Adrenal gland (tissue), 12 donors: ENCODE data around the gene EIF4G3. TPM values are rescaled to one million over a fixed set of nuclear protein-coding genes. Genes with fewer than 3 reads are reported as not detected.
"Not testable (repeated sequence)": the region's sequence is repeated elsewhere in the genome, so short reads cannot be mapped to it uniquely, and the experiment has no call there.

Source experiments
- DNase-seq, 7 donors: peaks; one replicate each; pipeline ENCODE4 v3.0.0-alpha.2; 2019 to 2020
- H3K27ac ChIP-seq, 5 donors: fragments of 200-600 bp; sonication (generic) in 4 of 5; 1 replicate in 3 of 5; 2 replicates in 2 of 5; pipeline versions ENCODE4 v1.5.1 to v1.8.0; 2016 to 2020; ENCODE audit warnings: mild to moderate bottlenecking in 1 of 5
- H3K27me3 ChIP-seq: fragments of 200-600 bp; 2 replicates; pipeline ENCODE4 v1.8.0; 2021
- H3K36me3 ChIP-seq, 2 donors: fragments of 200-600 bp; replicated peaks in 1 of 2; 1 replicate in 1 of 2; 2 replicates in 1 of 2; pipeline versions ENCODE4 v1.5.1 to v1.8.0; 2018 to 2022
- H3K4me1 ChIP-seq, 2 donors: fragments of 200-600 bp; replicated peaks in 1 of 2; 1 replicate in 1 of 2; 2 replicates in 1 of 2; pipeline versions ENCODE4 v1.5.1 to v1.8.0; 2018 to 2021
- H3K4me3 ChIP-seq, 4 donors: fragments of 200-600 bp; sonication (generic) in 3 of 4; one replicate each; pipeline ENCODE4 v1.5.1; 2016 to 2018
- H3K9me3 ChIP-seq, 3 donors: fragments of 200-600 bp; sonication (generic) in 1 of 3; replicated peaks in 1 of 3; 1 replicate in 2 of 3; 2 replicates in 1 of 3; pipeline versions ENCODE4 v1.5.1 to v1.8.0; 2016 to 2021
- CTCF ChIP-seq, 6 experiments: fragments of 450-650 bp in 4 of 6; fragments of 200-600 bp in 2 of 6; sonication (generic) in 1 of 6; IDR thresholded peaks; 1 replicate in 5 of 6; 2 replicates in 1 of 6; pipeline versions ENCODE4 v1.5.1 to v1.8.0; 2016 to 2021; ENCODE audit warnings: antibody characterized with exemption in 6 of 6, mild to moderate bottlenecking in 2 of 6, moderate library complexity in 1 of 6
- POLR2A ChIP-seq, 2 donors: fragments of 450-650 bp; IDR thresholded peaks; one replicate each; pipeline ENCODE4 v1.6.1; 2017; ENCODE audit warnings: antibody characterized with exemption in 2 of 2, mild to moderate bottlenecking in 2 of 2, moderate library complexity in 1 of 2
- WGBS, 4 donors: extraction: QIAGEN DNeasy Blood & Tissue Kit in 2 of 4; methylation state at CpG; one replicate each; pipeline versions ENCODE4 v1.1.5 to v1.1.7; 2013 to 2017; 5-methylcytosine and 5-hydroxymethylcytosine counted together
- intact Hi-C, 2 donors: fragments of 100-400 bp; cut with DNase I; formaldehyde crosslinking; loops; one replicate each; pipeline versions ENCODE4 v1.14.1 to v1.15.0; 2022 to 2023
- polyA plus RNA-seq, 3 donors: library from polyadenylated mRNA; stranded (reverse); fragments of 200-250 nt in 2 of 3; fragments of 350-450 nt in 1 of 3; fragmentation: Illumina TruSeq in 1 of 3; extraction: RNeasy Lipid Tissue Mini Kit (QIAGEN cat#74804) in 1 of 3; gene quantifications; one replicate each; pipeline ENCODE4 v1.2.3, GENCODE V29; 2013 to 2014
- total RNA-seq, 9 donors: library from RNA; depleted of rRNA in 4 of 9; stranded (reverse); fragments of >200 nt in 4 of 9; fragments of 120-200 nt in 1 of 9; fragmentation: NEBNext Ultra II Directional in 1 of 9; extraction: Animal tissue kit (Norgen Biotek cat#: 25700) in 1 of 9; gene quantifications; one replicate each; pipeline versions ENCODE4 v1.1.0 to v1.2.4, GENCODE V29; 2013 to 2023
- donor health status: healthy with polysubstance abuse.
- donor health status: Bipolar disorder and iron deficiency.
- donor health status: DM: yes; HTN: yes; CAD: no.
- donor health status: DM: no; HTN: no; CAD: no.
- donor health status: DM: no; HTN: no; CAD: no.
- donor health status: DM: yes; HTN: yes; CAD: no.

The EIF4G3 gene
- total and polyA plus RNA-seq, 12 donors, result 30.7 to 58.7 (median 51.6) TPM

- DNase-seq, result no peak
- Histone ChIP-seq H3K9me3 (no peaks in the 10 kb centered on the region), H3K27me3 (no peaks in the 10 kb centered on the region), H3K4me3 (no peak overlapping the region), H3K36me3 (peaks cover 0 to 3% of the 10 kb centered on the region in 2 donors), H3K27ac (no peak overlapping the region), H3K4me1 (peaks cover 0 to 21% of the 10 kb centered on the region in 2 donors)
- intact Hi-C loops, result no loop called here
- 95 to 100% (median 99%) methylated on average over 4 of the region's 4 CpGs for WGBS, 4 donors
- TF ChIP-seq POLR2A (IDR thresholded peaks at IDR 0.05), result no peak
- TF ChIP-seq CTCF (IDR thresholded peaks at IDR 0.05), result no peak
These were observed 33.6 kb downstream of the EIF4G3 start for GRCh38 chr1:21143138-21143537.

DNA sequence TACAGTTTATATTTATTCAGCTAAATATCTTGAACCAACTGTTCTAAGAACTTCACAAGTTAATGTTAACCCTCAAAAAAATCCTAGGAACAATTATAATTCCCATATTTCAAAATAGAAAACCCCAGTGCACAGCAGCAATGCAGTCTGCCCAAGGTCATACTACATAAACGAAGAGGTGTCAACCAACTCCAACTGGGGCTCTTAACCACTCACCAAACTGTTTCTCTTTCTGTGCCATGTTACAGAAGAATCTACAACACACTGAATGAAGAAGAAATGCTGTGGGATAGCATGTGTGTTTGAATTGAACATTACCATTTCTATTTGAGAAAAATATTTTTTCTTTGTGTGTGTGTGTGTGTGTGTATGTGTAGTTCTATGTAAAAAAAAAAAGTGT lies 35.7 kb downstream of the EIF4G3 start:
- intact Hi-C loops, result no loop called here
- WGBS, 4 donors, result 21 to 65% (median 41%) methylated on average over 1 of the region's 1 CpG
- Histone ChIP-seq H3K4me3 (no peak overlapping the region), H3K9me3 (no peaks in the 10 kb centered on the region), H3K27ac (no peak overlapping the region), H3K4me1 (peaks cover 0 to 21% of the 10 kb centered on the region in 2 donors), H3K36me3 (peaks cover 0 to 4% of the 10 kb centered on the region in 2 donors), H3K27me3 (no peaks in the 10 kb centered on the region)
- no peak for TF ChIP-seq POLR2A (IDR thresholded peaks at IDR 0.05)
- no peak for TF ChIP-seq CTCF (IDR thresholded peaks at IDR 0.05)
- no peak for DNase-seq

DNA sequence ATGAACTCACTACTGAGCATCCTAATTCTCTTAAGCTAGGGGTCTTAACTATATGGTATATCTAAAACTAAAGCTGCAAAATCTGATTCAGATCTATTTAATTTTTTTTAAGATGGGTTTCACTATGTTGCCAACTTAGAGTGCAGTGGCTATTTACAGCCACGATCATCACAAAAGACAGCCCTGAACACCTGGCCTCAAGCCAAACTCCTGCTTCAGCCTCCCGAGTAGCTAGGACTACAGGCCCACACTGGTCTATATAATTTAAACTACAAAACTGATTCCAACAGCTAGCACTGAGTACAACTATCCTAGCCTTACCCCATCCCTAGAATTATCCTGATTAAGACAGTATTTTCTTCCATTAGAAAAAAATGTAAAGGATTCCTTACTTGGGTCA lies 37.1 kb downstream of the EIF4G3 start:
- intact Hi-C loops, result no loop called here
- Histone ChIP-seq H3K36me3 (peaks cover 0 to 4% of the 10 kb centered on the region in 2 donors), H3K27me3 (no peaks in the 10 kb centered on the region), H3K4me1 (peaks cover 0 to 21% of the 10 kb centered on the region in 2 donors), H3K4me3 (no peak overlapping the region), H3K27ac (no peak overlapping the region), H3K9me3 (no peaks in the 10 kb centered on the region)
- WGBS, 4 donors, result 12 to 24% (median 17%) methylated on average over 2 of the region's 2 CpGs
- no peak for TF ChIP-seq CTCF (IDR thresholded peaks at IDR 0.05)
- no peak for TF ChIP-seq POLR2A (IDR thresholded peaks at IDR 0.05)
- DNase-seq, result peak in 6 of 7 donors; percentile 31 to 77 (median 40)

DNA sequence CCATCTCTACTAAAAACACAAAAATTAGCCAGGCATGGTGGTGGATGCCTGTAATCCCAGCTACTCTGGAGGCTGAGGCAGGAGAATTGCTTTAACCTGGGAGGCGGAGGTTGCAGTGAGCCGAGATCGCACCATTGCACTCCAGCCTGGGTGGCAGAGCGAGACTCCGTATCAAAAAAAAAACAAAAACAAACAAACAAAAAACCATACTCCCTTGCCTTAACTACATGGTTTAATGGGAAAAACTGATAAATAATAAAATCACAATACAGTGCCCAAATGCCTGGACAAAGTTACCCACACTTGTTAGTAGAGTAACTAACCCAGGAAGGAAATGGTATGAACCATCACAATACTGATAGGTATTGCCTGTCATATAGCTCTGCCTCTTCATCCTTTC lies 40.4 kb downstream of the EIF4G3 start:
- H3K27ac ChIP-seq, intact Hi-C loops, H3K36me3 ChIP-seq, H3K9me3 ChIP-seq, H3K4me1 ChIP-seq, DNase-seq, H3K4me3 ChIP-seq, H3K27me3 ChIP-seq: not testable (repeated sequence)
- WGBS, 4 donors, result 94 to 99% (median 97%) methylated on average over 5 of the region's 5 CpGs

DNA sequence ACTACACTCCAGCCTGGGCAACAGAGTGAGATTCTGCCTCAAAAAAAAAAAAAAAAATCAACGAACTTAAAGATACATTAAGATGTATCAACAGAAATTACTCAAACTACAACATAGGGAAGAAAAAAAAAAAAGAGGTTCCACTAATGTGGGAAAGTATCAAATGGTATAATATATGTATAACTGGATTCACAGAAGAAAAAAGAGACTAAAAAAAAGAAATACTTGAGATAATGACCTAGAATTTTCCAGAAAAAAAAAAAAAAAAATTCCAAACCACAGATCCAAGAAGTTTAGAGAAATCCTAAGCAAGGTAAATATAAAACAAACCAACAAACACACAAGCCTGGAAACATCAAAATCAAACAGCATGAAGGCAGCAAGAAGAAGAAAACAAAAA lies 45.5 kb downstream of the EIF4G3 start:
- Histone ChIP-seq H3K4me3 (no peak overlapping the region), H3K9me3 (no peaks in the 10 kb centered on the region), H3K4me1 (no peaks in the 10 kb centered on the region), H3K36me3 (no peaks in the 10 kb centered on the region), H3K27ac (no peak overlapping the region), H3K27me3 (no peaks in the 10 kb centered on the region)
- intact Hi-C loops, result no loop called here
- no peak for DNase-seq
- WGBS, 4 donors, result 87 to 95% (median 93%) methylated on average over 1 of the region's 1 CpG
- TF ChIP-seq CTCF (IDR thresholded peaks at IDR 0.05) (no peak), POLR2A (IDR thresholded peaks at IDR 0.05) (no peak)
